Measurements from ENCODE around the gene TRIM27. TPM values are rescaled to one million over a fixed set of nuclear protein-coding genes. Genes with fewer than 3 reads are reported as not detected.
"Not testable (repeated sequence)": the region's sequence is repeated elsewhere in the genome, so short reads cannot be mapped to it uniquely, and the experiment has no call there.

The TRIM27 gene
- total and polyA plus RNA-seq, 2 donors (not counting 1 experiment from before 2014, with no cell fraction given), result 42.7 to 43.8 TPM

DNA sequence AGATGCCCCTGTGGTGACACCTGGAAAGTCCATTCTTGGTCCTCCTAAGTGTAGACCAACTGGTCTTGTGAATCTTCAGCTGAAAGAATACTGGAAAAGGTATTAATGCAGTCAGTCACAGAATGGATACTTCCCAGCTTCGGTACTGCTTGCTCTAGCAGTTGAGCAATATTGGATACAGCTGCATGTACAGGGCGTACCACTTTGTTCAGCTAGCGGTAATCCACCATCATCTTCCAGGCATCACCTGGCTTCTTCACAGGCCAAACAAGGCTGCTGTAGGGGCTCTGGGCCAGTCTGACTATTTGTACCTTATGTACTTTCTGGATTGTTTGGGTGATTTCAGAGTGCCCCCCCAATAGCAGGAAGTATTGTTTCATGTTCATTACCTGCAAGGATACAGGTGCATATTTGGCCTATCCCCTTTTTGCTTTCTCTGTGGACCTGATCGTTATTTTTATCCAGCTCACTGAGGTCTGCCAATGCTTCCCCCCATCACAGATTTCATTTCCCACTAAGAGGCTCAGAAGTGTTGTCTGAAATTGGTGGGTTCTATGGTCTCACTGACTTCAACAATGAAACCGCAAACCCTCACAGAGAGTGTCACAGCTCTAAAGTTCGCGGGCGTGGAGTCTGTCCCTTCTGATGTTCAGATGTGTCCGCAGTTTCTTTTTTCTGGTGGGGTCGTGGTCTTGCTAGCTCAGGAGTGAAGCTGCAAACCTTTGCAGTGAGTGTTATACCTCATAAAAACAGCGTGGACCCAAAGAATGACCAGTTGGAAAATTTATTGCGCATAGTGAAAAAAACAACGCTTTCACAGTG lies 52.2 kb downstream of the TRIM27 start:
- H3K27me3 ChIP-seq (ENCODE audit: control insufficient read depth, insufficient read depth, low read length), result no peaks in the 10 kb centered on the region
- no peaks in the 10 kb centered on the region for H3K4me1 ChIP-seq (ENCODE audit: control insufficient read depth, extremely low read depth, insufficient read depth, low read length)
- H3K4me2 ChIP-seq (ENCODE audit: extremely low read depth, insufficient read depth, low read length), result no peak overlapping the region
- TF ChIP-seq, protein P1, sequence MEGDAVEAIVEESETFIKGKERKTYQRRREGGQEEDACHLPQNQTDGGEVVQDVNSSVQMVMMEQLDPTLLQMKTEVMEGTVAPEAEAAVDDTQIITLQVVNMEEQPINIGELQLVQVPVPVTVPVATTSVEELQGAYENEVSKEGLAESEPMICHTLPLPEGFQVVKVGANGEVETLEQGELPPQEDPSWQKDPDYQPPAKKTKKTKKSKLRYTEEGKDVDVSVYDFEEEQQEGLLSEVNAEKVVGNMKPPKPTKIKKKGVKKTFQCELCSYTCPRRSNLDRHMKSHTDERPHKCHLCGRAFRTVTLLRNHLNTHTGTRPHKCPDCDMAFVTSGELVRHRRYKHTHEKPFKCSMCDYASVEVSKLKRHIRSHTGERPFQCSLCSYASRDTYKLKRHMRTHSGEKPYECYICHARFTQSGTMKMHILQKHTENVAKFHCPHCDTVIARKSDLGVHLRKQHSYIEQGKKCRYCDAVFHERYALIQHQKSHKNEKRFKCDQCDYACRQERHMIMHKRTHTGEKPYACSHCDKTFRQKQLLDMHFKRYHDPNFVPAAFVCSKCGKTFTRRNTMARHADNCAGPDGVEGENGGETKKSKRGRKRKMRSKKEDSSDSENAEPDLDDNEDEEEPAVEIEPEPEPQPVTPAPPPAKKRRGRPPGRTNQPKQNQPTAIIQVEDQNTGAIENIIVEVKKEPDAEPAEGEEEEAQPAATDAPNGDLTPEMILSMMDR (conservative IDR thresholded peaks at IDR 0.05 in 1 of 2, IDR thresholded peaks at IDR 0.05 in 1 of 2; ENCODE audit: low read depth in 1 of 2, low read length in 2 of 2), result no peak
- TF ChIP-seq EZH2 (IDR thresholded peaks at IDR 0.05; ENCODE audit: low read length, missing control alignments), result no peak
- DNase-seq (ENCODE audit: low read depth in 2 of 2), result no peak
- H3K79me2 ChIP-seq (ENCODE audit: control insufficient read depth, insufficient read depth, low read length), result no peaks in the 10 kb centered on the region
- no peak overlapping the region for H2AFZ ChIP-seq (ENCODE audit: low read length)
- H3K4me3 ChIP-seq (replicated peaks in 1 of 4; ENCODE audit: control extremely low read depth in 1 of 4, insufficient read depth in 1 of 4, low read depth in 3 of 4, low read length in 4 of 4), result no peak overlapping the region
- H3K9me3 ChIP-seq (ENCODE audit: control insufficient read depth, insufficient read depth, low read depth, low read length), result no peaks in the 10 kb centered on the region
- H3K27ac ChIP-seq (ENCODE audit: insufficient read depth, low read length), result no peak overlapping the region
- H3K9ac ChIP-seq (ENCODE audit: insufficient read depth, low read length), result no peak overlapping the region
- H4K20me1 ChIP-seq (ENCODE audit: control insufficient read depth, extremely low read depth, insufficient read depth, low read length), result no peaks in the 10 kb centered on the region
- H3K36me3 ChIP-seq (ENCODE audit: control insufficient read depth, insufficient read depth, low read length), result no peaks in the 10 kb centered on the region

DNA sequence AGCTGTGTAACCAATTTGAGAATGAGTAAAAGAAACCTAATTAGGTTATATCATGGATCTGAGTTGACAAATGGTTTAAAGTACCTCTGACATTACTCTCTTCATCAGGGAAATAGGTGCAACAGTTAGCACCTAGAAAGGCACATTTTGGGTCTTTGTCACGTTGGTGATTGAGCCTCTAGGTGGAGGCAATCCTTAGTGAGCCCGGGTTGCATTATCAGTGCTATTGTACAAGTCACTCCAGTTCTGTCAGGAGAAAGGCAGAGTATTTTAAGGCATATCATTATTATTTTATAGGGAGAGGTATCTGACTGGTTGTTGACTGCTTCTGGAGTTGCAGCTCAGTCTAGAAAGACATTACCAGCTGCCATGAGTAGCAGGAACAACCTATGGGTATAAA lies 54.9 kb downstream of the TRIM27 start:
- no peak overlapping the region for H3K4me2 ChIP-seq (ENCODE audit: extremely low read depth, insufficient read depth, low read length)
- H3K9me3 ChIP-seq (ENCODE audit: control insufficient read depth, insufficient read depth, low read depth, low read length), result no peaks in the 10 kb centered on the region
- H3K9ac ChIP-seq (ENCODE audit: insufficient read depth, low read length), result no peak overlapping the region
- no peaks in the 10 kb centered on the region for H3K79me2 ChIP-seq (ENCODE audit: control insufficient read depth, insufficient read depth, low read length)
- TF ChIP-seq, protein P1 (conservative IDR thresholded peaks at IDR 0.05 in 1 of 2, IDR thresholded peaks at IDR 0.05 in 1 of 2; ENCODE audit: low read depth in 1 of 2, low read length in 2 of 2), result no peak
- TF ChIP-seq EZH2 (IDR thresholded peaks at IDR 0.05; ENCODE audit: low read length, missing control alignments), result no peak
- peaks cover 5% of the 10 kb centered on the region for H3K4me1 ChIP-seq (ENCODE audit: control insufficient read depth, extremely low read depth, insufficient read depth, low read length)
- no peaks in the 10 kb centered on the region for H4K20me1 ChIP-seq (ENCODE audit: control insufficient read depth, extremely low read depth, insufficient read depth, low read length)
- H3K36me3 ChIP-seq (ENCODE audit: control insufficient read depth, insufficient read depth, low read length), result no peaks in the 10 kb centered on the region
- H3K27me3 ChIP-seq (ENCODE audit: control insufficient read depth, insufficient read depth, low read length), result no peaks in the 10 kb centered on the region
- no peak for DNase-seq (ENCODE audit: low read depth in 2 of 2)
- no peak overlapping the region for H2AFZ ChIP-seq (ENCODE audit: low read length)
- H3K4me3 ChIP-seq (replicated peaks in 1 of 4; ENCODE audit: control extremely low read depth in 1 of 4, insufficient read depth in 1 of 4, low read depth in 3 of 4, low read length in 4 of 4), result no peak overlapping the region
- no peak overlapping the region for H3K27ac ChIP-seq (ENCODE audit: insufficient read depth, low read length)

DNA sequence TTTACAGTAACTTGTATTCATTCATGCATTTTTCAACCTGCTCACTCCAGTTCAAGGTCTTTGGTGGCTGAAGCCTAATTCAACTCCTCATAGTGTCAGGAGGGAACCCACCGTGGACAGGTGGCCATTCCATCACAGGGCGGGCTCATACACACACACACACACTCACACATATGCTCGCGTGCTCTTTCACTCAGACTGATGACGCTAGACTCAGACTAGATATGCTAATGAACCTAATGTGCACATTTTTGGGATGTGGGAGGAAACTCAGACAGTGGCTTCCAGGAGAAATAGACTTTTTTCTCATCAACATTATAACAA lies 56.7 kb downstream of the TRIM27 start:
- Histone ChIP-seq H3K9ac (ENCODE audit: insufficient read depth, low read length) (no peak overlapping the region), H4K20me1 (ENCODE audit: control insufficient read depth, extremely low read depth, insufficient read depth, low read length) (no peaks in the 10 kb centered on the region), H3K27me3 (ENCODE audit: control insufficient read depth, insufficient read depth, low read length) (no peaks in the 10 kb centered on the region), H3K36me3 (ENCODE audit: control insufficient read depth, insufficient read depth, low read length) (no peaks in the 10 kb centered on the region), H3K4me2 (ENCODE audit: extremely low read depth, insufficient read depth, low read length) (peak overlapping the region; percentile 76), H2AFZ (ENCODE audit: low read length) (peak overlapping the region; percentile 82), H3K4me1 (ENCODE audit: control insufficient read depth, extremely low read depth, insufficient read depth, low read length) (peaks cover 5% of the 10 kb centered on the region), H3K79me2 (ENCODE audit: control insufficient read depth, insufficient read depth, low read length) (no peaks in the 10 kb centered on the region), H3K9me3 (ENCODE audit: control insufficient read depth, insufficient read depth, low read depth, low read length) (no peaks in the 10 kb centered on the region), H3K4me3 (replicated peaks in 1 of 4; ENCODE audit: control extremely low read depth in 1 of 4, insufficient read depth in 1 of 4, low read depth in 3 of 4, low read length in 4 of 4) (peak overlapping the region; percentile 47 to 67 (median 56)), H3K27ac (ENCODE audit: insufficient read depth, low read length) (no peak overlapping the region)
- DNase-seq (ENCODE audit: low read depth in 2 of 2), result peak in 1 of 2 donors; percentile 23
- TF ChIP-seq EZH2 (IDR thresholded peaks at IDR 0.05; ENCODE audit: low read length, missing control alignments), result no peak
- TF ChIP-seq, protein P1 (conservative IDR thresholded peaks at IDR 0.05 in 1 of 2, IDR thresholded peaks at IDR 0.05 in 1 of 2; ENCODE audit: low read depth in 1 of 2, low read length in 2 of 2), result no peak

DNA sequence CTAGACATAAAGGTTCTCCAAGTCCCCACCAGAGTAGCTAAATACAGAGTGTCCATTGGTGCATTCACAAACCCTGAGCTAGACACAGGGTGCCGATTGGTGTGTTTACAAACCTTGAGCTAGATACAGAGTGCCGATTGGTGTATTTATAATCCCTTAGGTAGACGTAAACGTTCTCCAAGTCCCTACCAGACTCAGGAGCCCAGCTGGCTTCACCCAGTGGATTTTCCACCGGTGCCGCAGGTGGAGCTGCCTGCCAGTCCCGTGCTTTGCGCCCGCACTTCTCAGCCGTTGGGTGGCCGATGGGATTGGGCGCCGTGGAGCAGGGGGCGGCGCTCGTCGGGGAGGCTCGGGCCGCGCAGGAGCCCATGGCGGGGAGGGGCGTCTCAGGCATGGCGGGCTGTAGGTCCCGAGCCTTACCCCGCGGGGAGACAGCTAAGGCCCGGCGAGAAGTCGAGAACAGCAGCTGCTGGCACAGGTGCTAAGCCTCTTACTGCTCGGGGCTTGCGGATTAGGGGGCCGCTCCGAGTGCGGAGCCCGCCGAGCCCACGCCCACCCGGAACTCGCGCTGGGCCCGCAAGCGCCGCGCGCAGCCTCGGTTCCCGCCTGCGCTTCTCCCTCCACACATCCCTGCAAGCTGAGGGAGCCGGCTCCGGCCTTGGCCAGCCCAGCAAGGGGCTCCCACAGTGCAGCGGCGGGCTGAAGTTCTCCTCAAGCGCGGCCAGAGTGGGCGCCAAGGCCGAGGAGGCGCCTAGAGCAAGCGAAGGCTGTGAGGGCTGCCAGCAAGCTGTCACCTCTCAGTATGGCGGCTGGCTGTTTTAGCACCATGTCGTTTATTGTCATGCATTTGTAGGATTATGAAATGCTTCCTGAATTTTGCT lies 57.3 kb downstream of the TRIM27 start:
- H3K4me3 ChIP-seq (replicated peaks in 1 of 4; ENCODE audit: control extremely low read depth in 1 of 4, insufficient read depth in 1 of 4, low read depth in 3 of 4, low read length in 4 of 4), result peak overlapping the region; percentile 47 to 67 (median 56)
- peak overlapping the region; percentile 76 for H3K4me2 ChIP-seq (ENCODE audit: extremely low read depth, insufficient read depth, low read length)
- not testable (repeated sequence) for H4K20me1 ChIP-seq (ENCODE audit: control insufficient read depth, extremely low read depth, insufficient read depth, low read length); H3K27ac ChIP-seq (ENCODE audit: insufficient read depth, low read length); H3K27me3 ChIP-seq (ENCODE audit: control insufficient read depth, insufficient read depth, low read length); H3K79me2 ChIP-seq (ENCODE audit: control insufficient read depth, insufficient read depth, low read length); H3K4me1 ChIP-seq (ENCODE audit: control insufficient read depth, extremely low read depth, insufficient read depth, low read length); H3K9me3 ChIP-seq (ENCODE audit: control insufficient read depth, insufficient read depth, low read depth, low read length); H3K36me3 ChIP-seq (ENCODE audit: control insufficient read depth, insufficient read depth, low read length)
- H2AFZ ChIP-seq (ENCODE audit: low read length), result peak overlapping the region; percentile 82
- peak overlapping the region; percentile 28 for H3K9ac ChIP-seq (ENCODE audit: insufficient read depth, low read length)
- DNase-seq (ENCODE audit: low read depth in 2 of 2), result peak; percentile 30 to 56
